H9 (cell line): ENCODE data around the gene FAM107A. TPM values are rescaled to one million over a fixed set of nuclear protein-coding genes. Genes with fewer than 3 reads are reported as not detected.
A peak's percentile ranks its signal among the peaks of the same experiment; 100 is the strongest.

ENCODE experiments used
- DNase-seq: peaks from one replicate; pipeline ENCODE4 v3.0.0-alpha.2; 2017
- H2AFZ ChIP-seq: one replicate; pipeline ENCODE4 v1.6.1; 2013; ENCODE audit warnings: mild to moderate bottlenecking, low read length, control low read depth, moderate library complexity
- H2AK5ac ChIP-seq: 2 replicates; pipeline ENCODE4 v1.6.1; 2013; ENCODE audit warnings: low read length, control low read depth, mixed read lengths; ENCODE audit not compliant: insufficient read length
- H2BK120ac ChIP-seq: one replicate; pipeline ENCODE4 v1.6.1; 2013; ENCODE audit warnings: low read depth, mild to moderate bottlenecking, low read length, control low read depth, inconsistent platforms; ENCODE audit not compliant: poor library complexity, severe bottlenecking
- H2BK12ac ChIP-seq: 2 replicates; pipeline ENCODE4 v1.6.1; 2013; ENCODE audit warnings: low read length, control low read depth, mixed read lengths, low read depth; ENCODE audit not compliant: insufficient read length
- H2BK15ac ChIP-seq: 2 replicates; pipeline ENCODE4 v1.6.1; 2013; ENCODE audit warnings: low read depth, low read length, control low read depth
- H2BK20ac ChIP-seq: one replicate; pipeline ENCODE4 v1.6.1; 2013; ENCODE audit warnings: low read depth, mild to moderate bottlenecking, low read length, control low read depth, inconsistent platforms; ENCODE audit not compliant: poor library complexity, severe bottlenecking
- H2BK5ac ChIP-seq: 2 replicates; pipeline ENCODE4 v1.6.1; 2013; ENCODE audit warnings: low read length, control low read depth, mixed read lengths; ENCODE audit not compliant: insufficient read length
- H3K14ac ChIP-seq: 2 replicates; pipeline ENCODE4 v1.6.1; 2013; ENCODE audit warnings: low read length, control low read depth; ENCODE audit not compliant: insufficient read depth
- H3K18ac ChIP-seq: 2 replicates; pipeline ENCODE4 v1.6.1; 2013; ENCODE audit warnings: low read depth, mild to moderate bottlenecking, mixed read lengths, low read length, control low read depth; ENCODE audit not compliant: insufficient read length
- H3K23ac ChIP-seq: 2 replicates; pipeline ENCODE4 v1.6.1; 2013; ENCODE audit warnings: low read length, control low read depth, mixed read lengths, low read depth; ENCODE audit not compliant: insufficient read length
- H3K23me2 ChIP-seq: 2 replicates; pipeline ENCODE4 v1.6.1; 2013; ENCODE audit warnings: low read depth, mild to moderate bottlenecking, mixed read lengths, low read length, control low read depth; ENCODE audit not compliant: insufficient read length, poor library complexity, severe bottlenecking
- H3K27ac ChIP-seq: 2 replicates; pipeline ENCODE4 v1.5.1; 2013; ENCODE audit warnings: low read length, control low read depth, mixed read lengths, low read depth; ENCODE audit not compliant: insufficient read length
- H3K27me3 ChIP-seq: 2 replicates; pipeline ENCODE4 v1.6.1; 2013; ENCODE audit warnings: low read length, control low read depth, inconsistent platforms; ENCODE audit not compliant: insufficient read depth
- H3K4ac ChIP-seq: 2 replicates; pipeline ENCODE4 v1.6.1; 2013; ENCODE audit warnings: low read depth, mild to moderate bottlenecking, control low read depth, inconsistent platforms, low read length, moderate library complexity
- H3K4me1 ChIP-seq: 2 replicates; pipeline ENCODE4 v1.6.1; 2013; ENCODE audit warnings: low read length, control low read depth, inconsistent platforms; ENCODE audit not compliant: insufficient read depth
- H3K4me2 ChIP-seq: 2 replicates; pipeline ENCODE4 v1.6.1; 2013; ENCODE audit warnings: low read length, control low read depth, mixed read lengths; ENCODE audit not compliant: insufficient read length, insufficient read depth
- H3K56ac ChIP-seq: 2 replicates; pipeline ENCODE4 v1.6.1; 2013; ENCODE audit warnings: low read depth, mild to moderate bottlenecking, mixed read lengths, low read length, control low read depth; ENCODE audit not compliant: insufficient read length
- H3K79me1 ChIP-seq: 2 replicates; pipeline ENCODE4 v1.6.1; 2013; ENCODE audit warnings: low read depth, mild to moderate bottlenecking, moderate library complexity, low read length, control low read depth, inconsistent platforms; ENCODE audit not compliant: insufficient read depth, poor library complexity, severe bottlenecking
- H3K79me2 ChIP-seq: 2 replicates; pipeline ENCODE4 v1.6.1; 2013; ENCODE audit warnings: low read length, control low read depth, inconsistent platforms; ENCODE audit not compliant: insufficient read depth
- H3K9ac ChIP-seq: 2 replicates; pipeline ENCODE4 v1.6.1; 2013; ENCODE audit warnings: low read length, control low read depth, mixed read lengths; ENCODE audit not compliant: insufficient read length; ENCODE audit errors: extremely low read depth
- H3K9me3 ChIP-seq: one replicate; pipeline ENCODE4 v1.6.1; 2013; ENCODE audit warnings: low read depth, low read length, inconsistent platforms; ENCODE audit not compliant: control insufficient read depth
- H3T11ph ChIP-seq: one replicate; pipeline ENCODE4 v1.6.1; 2013; ENCODE audit warnings: mild to moderate bottlenecking, low read length, control low read depth, inconsistent platforms
- H4K20me1 ChIP-seq: one replicate; pipeline ENCODE4 v1.6.1; 2013; ENCODE audit not compliant: control insufficient read depth, insufficient read length, insufficient read depth
- H4K5ac ChIP-seq: 2 replicates; pipeline ENCODE4 v1.6.1; 2013; ENCODE audit warnings: low read depth, mild to moderate bottlenecking, mixed read lengths, low read length, control low read depth; ENCODE audit not compliant: insufficient read length
- H4K8ac ChIP-seq: replicated peaks from 2 replicates; pipeline ENCODE4 v1.6.1; 2013; ENCODE audit warnings: low read length, control low read depth, mixed read lengths, low read depth; ENCODE audit not compliant: insufficient read length
- H4K91ac ChIP-seq: 2 replicates; pipeline ENCODE4 v1.6.1; 2013; ENCODE audit warnings: low read depth, mild to moderate bottlenecking, moderate library complexity, mixed read lengths, low read length, control low read depth; ENCODE audit not compliant: insufficient read length
- H3K27ac Mint-ChIP-seq, 3 experiments: 2 replicates in 2 of 3; 3 replicates in 1 of 3; pipeline ENCODE4 v1.8.0; 2020 to 2021; ENCODE audit warnings: mixed read lengths in 3 of 3, mild to moderate bottlenecking in 1 of 3, moderate library complexity in 1 of 3
- H3K27me3 Mint-ChIP-seq: 2 replicates; pipeline ENCODE4 v1.8.0; 2021; ENCODE audit warnings: low read depth, mild to moderate bottlenecking, moderate library complexity, mixed read lengths
- H3K36me3 Mint-ChIP-seq, 3 experiments: 2 replicates in 2 of 3; 3 replicates in 1 of 3; pipeline ENCODE4 v1.8.0; 2020 to 2021; ENCODE audit warnings: low read depth in 3 of 3, mixed read lengths in 3 of 3; ENCODE audit not compliant: insufficient read depth in 1 of 3
- H3K4me1 Mint-ChIP-seq, 2 experiments: 2 replicates each; pipeline ENCODE4 v1.8.0; 2020; ENCODE audit warnings: mixed read lengths in 2 of 2
- H3K4me3 Mint-ChIP-seq, 2 experiments: 2 replicates in 1 of 2; 3 replicates in 1 of 2; pipeline ENCODE4 v1.8.0; 2020 to 2021; ENCODE audit warnings: mild to moderate bottlenecking in 2 of 2, mixed read lengths in 2 of 2, moderate library complexity in 1 of 2
- H3K9me3 Mint-ChIP-seq, 2 experiments: 2 replicates in 1 of 2; 3 replicates in 1 of 2; pipeline ENCODE4 v1.8.0; 2020; ENCODE audit warnings: mild to moderate bottlenecking in 2 of 2, mixed read lengths in 2 of 2, moderate library complexity in 1 of 2
- CTCF ChIP-seq: fragments of 200-600 bp; sonication (generic); conservative IDR thresholded peaks from 3 replicates; pipeline ENCODE4 v1.8.0; 2021; ENCODE audit warnings: antibody characterized with exemption, mild to moderate bottlenecking
- WGBS: extraction: QIAGEN DNeasy Blood & Tissue Kit; methylation state at CpG from one replicate; pipeline ENCODE4 v1.1.7; 2013; ENCODE audit warnings: missing lambda C conversion rate, low lambda C conversion rate, mixed read lengths; ENCODE audit not compliant: insufficient read length; ENCODE audit errors: extremely low coverage; 5-methylcytosine and 5-hydroxymethylcytosine counted together
- total RNA-seq: library from RNA; stranded (reverse); gene quantifications from 2 replicates; pipeline ENCODE4 v1.2.1, GENCODE V29; 2021

Gene FAM107A
- total RNA-seq, 1 experiment from 2014 or later: 0.11 TPM

- H4K20me1 ChIP-seq: no peaks in the 10 kb centered on the region
- H3K79me1 ChIP-seq: no peaks in the 10 kb centered on the region
- peaks cover 46 to 54% of the 10 kb centered on the region in 2 experiments for H3K4me1 Mint-ChIP-seq
- H4K5ac ChIP-seq: no peak overlapping the region
- no peaks in the 10 kb centered on the region for H3K27me3 ChIP-seq
- no peak overlapping the region for H4K8ac ChIP-seq
- H3T11ph ChIP-seq: no peak overlapping the region
- H3K56ac ChIP-seq: no peak overlapping the region
- no peaks in the 10 kb centered on the region for H3K23me2 ChIP-seq
- H3K4me1 ChIP-seq: no peaks in the 10 kb centered on the region
- H2AK5ac ChIP-seq: no peak overlapping the region
- no peak overlapping the region for H3K9ac ChIP-seq
- WGBS: no CpG with 5 or more reads among the region's 6 CpGs
- TF ChIP-seq CTCF: no peak
- H3K4ac ChIP-seq: no peak overlapping the region
- H3K9me3 Mint-ChIP-seq: no peaks in the 10 kb centered on the region
- no peak overlapping the region for H3K4me2 ChIP-seq
- no peak overlapping the region for H2BK120ac ChIP-seq
- no peak overlapping the region for H3K18ac ChIP-seq
- H3K4me3 Mint-ChIP-seq: no peak overlapping the region
- H3K9me3 ChIP-seq: no peaks in the 10 kb centered on the region
- H2BK20ac ChIP-seq: no peak overlapping the region
- no peak overlapping the region for H3K23ac ChIP-seq
- H3K27me3 Mint-ChIP-seq: peaks cover 2% of the 10 kb centered on the region
- no peaks in the 10 kb centered on the region for H3K36me3 Mint-ChIP-seq
- no peak overlapping the region for H2BK5ac ChIP-seq
- no peak overlapping the region for H2AFZ ChIP-seq
- no peak for DNase-seq
- no peak overlapping the region for H4K91ac ChIP-seq
- H3K27ac Mint-ChIP-seq: peak overlapping the region in 1 of 3 experiments; percentile 62; a peak in 1 of 7 replicates
- H3K79me2 ChIP-seq: no peaks in the 10 kb centered on the region
- no peak overlapping the region for H2BK15ac ChIP-seq
- no peak overlapping the region for H3K27ac ChIP-seq
- H3K14ac ChIP-seq: no peak overlapping the region
- no peak overlapping the region for H2BK12ac ChIP-seq
These were observed 57.4 kb downstream of the FAM107A start for GRCh38 chr3:58519668-58520402.
